ENCODE data around the gene C17orf50.

The C17orf50 gene

GRCh38 chr17:35769895-35770486 lies 9.3 kb downstream of the C17orf50 start:
- intact Hi-C loops (cut with DNase I): no loop called here
- DNase-seq: no peak

- DNase-seq: no peak
- intact Hi-C loops (cut with DNase I): no loop called here
Observed at GRCh38 chr17:35773129-35773528, 12.4 kb downstream of the C17orf50 start.

- no peak for DNase-seq
- intact Hi-C loops (cut with DNase I): no loop called here
Observed at GRCh38 chr17:35773679-35774425, 13.2 kb downstream of the C17orf50 start.

- intact Hi-C loops (cut with DNase I): no loop called here
- peak in 22 of 42 donors; percentile 23 to 73 (median 49) for DNase-seq
Observed at GRCh38 chr17:35774499-35774898, 13.8 kb downstream of the C17orf50 start.

- no peak for DNase-seq
- intact Hi-C loops (cut with DNase I): no loop called here
Observed at GRCh38 chr17:35775039-35775438, 14.4 kb downstream of the C17orf50 start.

- no peak for DNase-seq
- intact Hi-C loops (cut with DNase I): no loop called here
Observed at GRCh38 chr17:35775583-35775982, 14.9 kb downstream of the C17orf50 start.

GRCh38 chr17:35778641-35779196 lies 18.0 kb downstream of the C17orf50 start:
- DNase-seq: no peak
- intact Hi-C loops (cut with DNase I): no loop called here

GRCh38 chr17:35780950-35781349 lies 20.3 kb downstream of the C17orf50 start:
- intact Hi-C loops (cut with DNase I): no loop called here
- DNase-seq: peak in 13 of 42 donors; percentile 25 to 74 (median 53)

GRCh38 chr17:35784895-35785294 lies 24.2 kb downstream of the C17orf50 start:
- no peak for DNase-seq
- intact Hi-C loops (cut with DNase I): no loop called here

- DNase-seq: peak in 1 of 42 donors; percentile 7
- intact Hi-C loops (cut with DNase I): no loop called here
Observed at GRCh38 chr17:35786941-35787432, 26.3 kb downstream of the C17orf50 start.

GRCh38 chr17:35788477-35789368 lies 28.0 kb downstream of the C17orf50 start:
- intact Hi-C loops (cut with DNase I): no loop called here

GRCh38 chr17:35790841-35791240 lies 30.2 kb downstream of the C17orf50 start:
- intact Hi-C loops (cut with DNase I): no loop called here
- DNase-seq: peak in 3 of 42 donors; percentile 4 to 21 (median 5)

More at GRCh38 chr17:35788477-35789368, 28.0 kb downstream of the C17orf50 start:
- DNase-seq: peak in 3 of 42 donors; percentile 12 to 49 (median 36)

- intact Hi-C loops (cut with DNase I): no loop called here
- peak in 2 of 42 donors; percentile 11 to 15 for DNase-seq
Observed at GRCh38 chr17:35791681-35792350, 31.1 kb downstream of the C17orf50 start.

GRCh38 chr17:35793257-35793656 lies 32.6 kb downstream of the C17orf50 start:
- DNase-seq: peak in 3 of 42 donors; percentile 35 to 64 (median 46)
- intact Hi-C loops (cut with DNase I): no loop called here

GRCh38 chr17:35795007-35795870 lies 34.6 kb downstream of the C17orf50 start, which contains the start of gene MMP28:
Gene MMP28, minus strand, starts transcription at chr17:35795641. Its CDS starts 264 bp downstream, at chr17:35795377.
- intact Hi-C loops (cut with DNase I): no loop called here
- peak in 4 of 42 donors; percentile 10 to 44 (median 38) for DNase-seq

- DNase-seq: peak in 1 of 42 donors; percentile 29
- intact Hi-C loops (cut with DNase I): no loop called here
Observed at GRCh38 chr17:35795871-35796265, 35.2 kb downstream of the C17orf50 start.

- peak in 1 of 42 donors; percentile 2 for DNase-seq
- intact Hi-C loops (cut with DNase I): no loop called here
Observed at GRCh38 chr17:35796942-35797341, 36.3 kb downstream of the C17orf50 start.

Data from head of caudate nucleus (tissue), 42 donors.